NB4 (cell line): ENCODE data around the gene GIMAP2.
"Not testable (repeated sequence)": the region's sequence is repeated elsewhere in the genome, so short reads cannot be mapped to it uniquely, and the experiment has no call there.

Experiments
- DNase-seq: peaks from one replicate; pipeline ENCODE4 v3.0.0; 2010; ENCODE audit warnings: low read depth
- H3K4me3 ChIP-seq: one replicate; pipeline ENCODE4 v1.5.1; 2011; ENCODE audit warnings: mild to moderate bottlenecking, low read depth, low read length, moderate library complexity
- CTCF ChIP-seq: IDR thresholded peaks from one replicate; pipeline ENCODE4 v1.5.1; 2012; ENCODE audit warnings: low read depth, low read length
- MAX ChIP-seq: IDR thresholded peaks from 2 replicates; pipeline ENCODE4 v1.6.1; 2011; ENCODE audit warnings: low read depth, low read length
- MYC ChIP-seq: IDR thresholded peaks from 2 replicates; pipeline ENCODE4 v1.6.1; 2011; ENCODE audit warnings: low read depth, low read length
- POLR2A ChIP-seq: IDR thresholded peaks from 2 replicates; pipeline ENCODE4 v1.6.1; 2011; ENCODE audit warnings: mild to moderate bottlenecking; ENCODE audit not compliant: insufficient read length; ENCODE audit errors: extremely low read depth

The GIMAP2 gene

GRCh38 chr7:150654692-150655091, 30.8 kb upstream of the GIMAP2 start:
- H3K4me3 ChIP-seq, result no peak overlapping the region
- DNase-seq, result no peak
- TF ChIP-seq MYC, result no peak
- no peak for TF ChIP-seq MAX
- TF ChIP-seq CTCF, result no peak
- no peak for TF ChIP-seq POLR2A

GRCh38 chr7:150656047-150656446, 29.5 kb upstream of the GIMAP2 start:
- no peak for TF ChIP-seq CTCF
- TF ChIP-seq MYC, result no peak
- no peak for TF ChIP-seq MAX
- no peak for TF ChIP-seq POLR2A
- DNase-seq, result no peak
- no peak overlapping the region for H3K4me3 ChIP-seq

- no peak overlapping the region for H3K4me3 ChIP-seq
- DNase-seq, result no peak
- no peak for TF ChIP-seq CTCF
These were observed 28.0 kb upstream of the GIMAP2 start for GRCh38 chr7:150657526-150657925.

GRCh38 chr7:150660939-150661613, 24.4 kb upstream of the GIMAP2 start:
- DNase-seq, result no peak
- no peak overlapping the region for H3K4me3 ChIP-seq
- TF ChIP-seq MYC, result no peak

- DNase-seq, H3K4me3 ChIP-seq: not testable (repeated sequence)
These were observed 22.7 kb upstream of the GIMAP2 start for GRCh38 chr7:150662821-150663220.

- H3K4me3 ChIP-seq, result no peak overlapping the region
- no peak for DNase-seq
- TF ChIP-seq MAX (no peak), CTCF (no peak), MYC (no peak), POLR2A (no peak)
These were observed 21.6 kb upstream of the GIMAP2 start for GRCh38 chr7:150663802-150664494.

- TF ChIP-seq MAX (no peak), CTCF (no peak), MYC (no peak), POLR2A (no peak)
- DNase-seq, result no peak
- no peak overlapping the region for H3K4me3 ChIP-seq
These were observed 20.3 kb upstream of the GIMAP2 start for GRCh38 chr7:150665089-150665748.
